ENCODE results near the gene FA2H.
"Not testable (repeated sequence)": the region's sequence is repeated elsewhere in the genome, so short reads cannot be mapped to it uniquely, and the experiment has no call there.

Gene FA2H

DNA sequence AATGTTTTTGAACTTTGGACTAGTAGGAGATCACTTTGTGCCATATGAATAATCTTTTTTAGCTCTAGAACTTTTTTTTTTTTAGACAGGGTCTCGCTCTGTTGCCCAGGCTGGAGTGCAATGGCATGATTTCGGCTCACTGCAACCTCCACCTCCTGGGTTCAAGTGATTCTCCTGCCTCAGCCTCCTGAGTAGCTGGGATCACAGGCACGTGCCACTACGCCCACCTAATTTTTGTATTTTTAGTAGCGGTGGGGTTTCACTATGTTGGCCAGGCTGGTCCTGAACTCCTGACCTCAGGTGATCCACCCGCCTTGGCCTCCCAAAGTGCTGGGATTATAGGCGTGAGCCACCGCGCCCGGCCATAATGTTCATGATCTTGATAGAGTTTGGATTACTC is 105.7 kb downstream of the FA2H start:
- DNase-seq = not testable (repeated sequence)

DNA sequence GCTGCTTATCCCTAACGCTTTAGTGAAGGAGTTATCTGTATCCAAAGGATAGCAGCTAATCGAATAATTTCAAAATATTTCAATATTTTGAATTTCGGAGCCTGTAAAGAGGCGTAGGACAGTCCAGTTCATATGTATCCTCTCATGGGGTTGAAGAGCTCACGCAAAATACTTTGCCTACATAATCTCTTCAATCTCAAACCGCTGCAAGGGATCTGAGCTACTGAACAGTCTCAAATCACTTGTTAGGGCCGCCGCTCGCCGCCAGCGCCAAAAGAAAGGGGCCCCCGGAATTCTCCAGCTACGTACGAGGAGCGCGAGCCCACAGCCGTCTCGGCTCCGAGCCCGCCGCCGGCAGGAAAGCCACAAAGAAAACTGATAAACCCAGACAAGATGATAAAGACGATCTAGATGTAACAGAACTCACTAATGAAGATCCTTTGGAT is 107.3 kb downstream of the FA2H start:
- no peak for DNase-seq

DNA sequence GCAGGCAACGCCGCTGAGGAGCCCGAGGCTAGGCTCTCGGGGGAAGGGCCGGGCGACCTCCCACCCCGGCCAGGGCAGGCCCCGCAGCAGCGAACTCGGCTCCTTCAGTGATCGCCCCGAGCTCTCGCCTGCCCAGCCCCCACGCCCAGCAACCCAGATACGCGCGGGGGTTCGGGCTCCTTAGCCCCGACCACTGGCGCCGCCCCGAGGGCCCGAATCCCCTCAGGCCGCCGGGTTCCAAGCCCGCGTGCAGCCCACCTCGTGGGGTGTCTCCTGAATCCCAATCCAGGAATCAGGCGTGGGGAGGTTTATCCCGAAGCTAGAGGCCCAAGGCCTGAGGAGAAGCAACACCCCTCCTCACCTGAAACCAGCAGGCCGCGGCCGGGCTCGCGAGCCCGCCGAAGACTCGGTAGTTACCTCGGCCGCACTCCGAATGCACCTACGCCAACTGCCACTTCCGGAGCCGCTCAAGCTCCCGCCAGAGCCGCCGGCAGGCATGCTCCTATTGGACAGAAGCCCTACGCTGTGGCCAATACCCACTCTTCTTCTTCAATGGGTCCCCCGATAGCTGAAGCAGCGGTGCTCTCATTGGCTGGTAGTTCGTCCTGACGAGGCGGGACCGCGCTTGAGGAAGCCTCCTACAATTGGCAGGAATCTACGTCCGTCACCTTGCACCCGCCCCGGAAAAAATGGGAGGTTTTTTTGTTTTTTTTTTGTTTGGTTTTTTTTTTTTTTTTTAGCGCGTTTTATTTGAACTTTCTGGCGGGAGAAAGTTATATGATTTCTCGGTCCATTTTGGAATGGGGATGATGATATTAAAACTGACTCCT is 108.0 kb downstream of the FA2H start, which contains the start of gene RFWD3:
Gene RFWD3, minus strand, starts transcription at position 453 of the 830 bp plus-strand sequence. CDS start 5,428 bp downstream, outside the sequence.
- DNase-seq = peak; percentile 95

- DNase-seq = no peak
Observed at GRCh38 chr16:74666010-74666421, 108.6 kb downstream of the FA2H start.

All from activated CD4-positive, alpha-beta T cell treated with anti-CD3 and anti-CD28 coated beads for 1 hour (primary cell).